ENCODE data around the gene ABCC6. TPM values are rescaled to one million over a fixed set of nuclear protein-coding genes. Genes with fewer than 3 reads are reported as not detected.

The ABCC6 gene
- total and polyA plus RNA-seq, 8 donors: 4.1 to 95.6 (median 11.5) TPM

- intact Hi-C loops (cut with DNase I; ENCODE audit: low total_unique reads): no loop called here
- Histone ChIP-seq H3K4me3 (no peak overlapping the region), H3K27ac (peak overlapping the region in 1 of 5 donors; percentile 51), H3K27me3 (no peaks in the 10 kb centered on the region), H3K4me1 (peaks cover 5 to 41% (median 16%) of the 10 kb centered on the region in 4 donors), H3K9me3 (no peaks in the 10 kb centered on the region), H3K36me3 (peaks cover 0 to 48% (median 37%) of the 10 kb centered on the region in 4 donors)
- WGBS, 5 donors: 84 to 91% (median 90%) methylated on average over 14 to 17 of the region's 17 CpGs
- DNase-seq: no peak
- no peak for TF ChIP-seq CTCF (IDR thresholded peaks at IDR 0.05)
- no peak for TF ChIP-seq EP300 (IDR thresholded peaks at IDR 0.05)
- TF ChIP-seq POLR2A (IDR thresholded peaks at IDR 0.05): no peak
- no peak for TF ChIP-seq POLR2AphosphoS5 (IDR thresholded peaks at IDR 0.05)
These were observed 75.8 kb downstream of the ABCC6 start for GRCh38 chr16:16147316-16147999.

- Histone ChIP-seq H3K36me3 (peaks cover 7 to 56% (median 45%) of the 10 kb centered on the region in 4 donors), H3K27me3 (no peaks in the 10 kb centered on the region), H3K4me3 (no peak overlapping the region), H3K27ac (peak overlapping the region in 1 of 5 donors; percentile 51), H3K9me3 (no peaks in the 10 kb centered on the region), H3K4me1 (peaks cover 5 to 41% (median 16%) of the 10 kb centered on the region in 4 donors)
- intact Hi-C loops (cut with DNase I; ENCODE audit: low total_unique reads): no loop called here
- TF ChIP-seq POLR2AphosphoS5 (IDR thresholded peaks at IDR 0.05) (no peak), EP300 (IDR thresholded peaks at IDR 0.05) (no peak), POLR2A (IDR thresholded peaks at IDR 0.05) (no peak), CTCF (IDR thresholded peaks at IDR 0.05) (no peak)
- 72 to 87% (median 84%) methylated on average over 12 to 14 of the region's 14 CpGs for WGBS, 5 donors
- DNase-seq: peak in 1 of 2 donors; percentile 62
These were observed 76.6 kb downstream of the ABCC6 start for GRCh38 chr16:16146380-16147315.

- TF ChIP-seq POLR2A (IDR thresholded peaks at IDR 0.05) (no peak), POLR2AphosphoS5 (IDR thresholded peaks at IDR 0.05) (no peak), CTCF (IDR thresholded peaks at IDR 0.05) (no peak), EP300 (IDR thresholded peaks at IDR 0.05) (no peak)
- DNase-seq: no peak
These were observed 78.0 kb downstream of the ABCC6 start for GRCh38 chr16:16145286-16145685.

GRCh38 chr16:16144416-16144815 is 78.9 kb downstream of the ABCC6 start:
- DNase-seq: no peak
- intact Hi-C loops (cut with DNase I; ENCODE audit: low total_unique reads): no loop called here
- no peaks in the 10 kb centered on the region for H3K27me3 ChIP-seq
- H3K27ac ChIP-seq: no peak overlapping the region
- H3K9me3 ChIP-seq: no peaks in the 10 kb centered on the region
- no peak overlapping the region for H3K4me3 ChIP-seq
- peaks cover 0 to 23% (median 3%) of the 10 kb centered on the region in 4 donors for H3K4me1 ChIP-seq
- 84 to 97% (median 89%) methylated on average over 5 of the region's 5 CpGs for WGBS, 5 donors
- TF ChIP-seq EP300 (IDR thresholded peaks at IDR 0.05) (no peak), CTCF (IDR thresholded peaks at IDR 0.05) (no peak), POLR2AphosphoS5 (IDR thresholded peaks at IDR 0.05) (no peak), POLR2A (IDR thresholded peaks at IDR 0.05) (no peak)
- peaks cover 27 to 79% (median 68%) of the 10 kb centered on the region in 4 donors for H3K36me3 ChIP-seq

More at GRCh38 chr16:16145286-16145685, 78.0 kb downstream of the ABCC6 start:
- H3K9me3 ChIP-seq: no peaks in the 10 kb centered on the region
- H3K36me3 ChIP-seq: peaks cover 19 to 70% (median 59%) of the 10 kb centered on the region in 4 donors
- peaks cover 0 to 31% (median 9%) of the 10 kb centered on the region in 4 donors for H3K4me1 ChIP-seq
- no peak overlapping the region for H3K27ac ChIP-seq
- 87 to 96% (median 93%) methylated on average over 5 of the region's 5 CpGs for WGBS, 5 donors
- intact Hi-C loops (cut with DNase I; ENCODE audit: low total_unique reads): no loop called here
- H3K4me3 ChIP-seq: no peak overlapping the region
- no peaks in the 10 kb centered on the region for H3K27me3 ChIP-seq
